ENCODE measurements around the gene IGF1R.

Gene IGF1R

DNA sequence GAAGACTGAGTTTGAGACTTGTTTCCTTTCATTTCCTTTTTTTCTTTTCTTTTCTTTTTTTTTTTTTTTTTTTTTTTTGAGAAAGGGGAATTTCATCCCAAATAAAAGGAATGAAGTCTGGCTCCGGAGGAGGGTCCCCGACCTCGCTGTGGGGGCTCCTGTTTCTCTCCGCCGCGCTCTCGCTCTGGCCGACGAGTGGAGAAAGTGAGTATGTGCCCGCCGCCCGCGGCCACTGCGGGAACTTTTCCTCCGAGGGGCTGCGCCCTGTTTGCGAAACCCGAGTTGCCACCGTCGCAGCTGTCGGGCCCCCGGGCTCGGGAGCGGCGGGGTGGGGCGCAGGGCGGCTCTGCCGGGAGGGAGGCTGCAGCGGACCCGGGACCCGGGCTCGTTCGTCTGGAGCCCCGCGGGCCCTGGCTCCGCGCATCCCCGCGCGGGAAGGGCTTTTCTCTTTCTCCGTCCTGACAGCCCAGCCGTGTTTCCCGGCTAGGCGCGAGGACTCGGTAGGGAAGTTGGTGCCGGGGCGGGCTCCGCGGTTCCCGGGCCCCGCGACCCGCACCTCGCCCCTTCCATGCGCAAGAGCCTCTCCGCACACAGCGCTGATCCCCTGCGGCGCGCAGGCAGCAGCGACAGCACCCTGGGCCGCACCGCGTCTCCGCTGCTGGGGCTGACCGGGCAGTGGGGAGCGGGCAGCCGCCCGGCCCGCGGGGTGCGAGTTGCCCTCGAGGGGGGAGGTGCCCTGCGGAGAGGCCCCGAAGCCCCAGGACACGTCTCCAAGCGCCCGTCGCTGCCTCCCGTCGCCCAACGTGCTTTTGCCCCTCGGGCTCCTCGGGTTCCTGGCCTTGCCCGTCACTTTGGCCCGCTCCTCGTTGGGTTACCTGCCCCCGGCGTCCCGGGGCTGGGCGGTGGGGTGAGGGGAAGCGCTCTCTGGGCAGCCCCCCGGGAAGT lies 1.4 kb downstream of the IGF1R start:
- DNase-seq = no peak

DNA sequence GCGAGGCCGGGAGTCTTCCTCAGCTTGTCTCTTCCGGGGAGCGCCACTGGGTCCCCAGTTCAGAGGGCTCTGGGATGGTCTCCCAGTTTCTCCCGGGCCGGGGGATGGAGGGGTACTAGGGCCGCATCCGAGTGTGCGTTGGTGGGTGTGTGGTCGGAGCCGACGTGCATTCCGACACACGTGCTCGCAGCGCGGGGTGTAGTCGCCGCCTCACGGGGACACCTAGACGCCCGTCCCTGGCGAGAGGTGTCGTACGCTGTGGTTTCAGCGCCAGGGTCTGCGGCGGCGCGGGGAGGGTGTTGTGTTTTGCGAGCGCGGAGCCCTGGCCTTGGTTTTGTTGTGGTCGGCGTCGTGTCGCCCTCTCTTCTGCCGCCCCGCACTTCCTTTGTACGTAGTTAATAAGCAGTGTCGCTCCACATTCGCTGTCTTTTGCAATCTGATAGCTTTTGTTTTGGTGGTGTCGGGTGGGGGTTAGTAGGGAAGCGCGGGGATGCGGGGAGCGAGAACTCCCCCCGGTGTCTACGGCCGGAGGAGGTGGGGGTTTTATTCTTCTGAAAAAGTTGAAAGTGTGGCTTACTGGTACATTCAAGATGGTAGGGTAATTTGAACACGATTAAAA lies 2.2 kb downstream of the IGF1R start:
- no peak for DNase-seq

DNA sequence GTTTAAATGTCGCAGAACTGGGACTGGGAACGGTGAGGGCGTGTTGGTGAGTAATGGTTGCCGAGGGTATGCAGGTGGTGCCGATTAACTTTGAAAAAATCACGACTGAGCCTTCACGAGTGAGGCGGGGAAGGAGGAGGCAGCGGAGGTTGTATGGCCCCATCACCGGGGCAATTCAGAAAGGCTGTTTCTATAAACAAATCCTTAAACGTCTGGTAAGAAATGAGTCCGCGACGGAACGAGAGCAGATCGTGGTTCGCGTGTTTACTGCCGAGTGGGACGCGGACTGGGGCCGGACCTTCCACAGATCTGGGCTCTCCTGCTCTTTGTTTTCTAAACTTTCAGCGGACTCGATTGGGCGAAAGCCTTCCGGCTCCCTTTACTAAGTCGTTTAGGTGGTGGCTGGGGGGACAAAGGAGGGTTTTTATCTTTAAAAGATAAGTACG lies 2.7 kb downstream of the IGF1R start:
- DNase-seq = no peak

DNA sequence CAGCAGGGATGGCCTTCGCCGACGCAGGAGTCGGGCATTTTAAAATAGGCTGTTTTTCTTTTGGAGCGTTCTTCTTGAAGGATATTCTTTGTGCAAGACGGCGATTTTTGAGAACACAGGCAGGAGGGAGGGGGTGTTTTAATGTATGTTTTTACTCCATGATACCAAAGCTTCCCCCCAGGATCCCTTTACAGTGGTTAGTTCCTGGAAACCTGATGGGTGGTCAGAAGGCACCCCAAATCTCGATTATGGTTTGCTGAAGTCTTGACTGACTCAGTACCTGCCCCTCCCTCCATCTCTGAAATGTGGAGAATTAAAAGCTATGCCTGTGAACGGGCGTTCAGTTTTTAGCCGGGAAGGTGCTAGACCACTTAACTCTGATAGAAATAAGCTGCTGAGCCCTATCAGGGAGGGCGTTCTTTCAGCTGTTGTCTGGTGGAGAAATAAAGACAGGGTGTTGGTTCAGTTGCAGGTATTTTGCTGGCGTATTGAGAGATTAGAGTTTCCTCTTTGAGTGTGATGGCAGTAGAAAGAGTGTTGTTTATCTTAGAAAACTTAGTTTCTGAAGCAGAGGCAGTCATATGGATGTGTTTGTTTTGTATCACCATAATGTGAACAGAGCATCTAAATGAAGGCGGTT lies 3.4 kb downstream of the IGF1R start:
- no peak for DNase-seq

DNA sequence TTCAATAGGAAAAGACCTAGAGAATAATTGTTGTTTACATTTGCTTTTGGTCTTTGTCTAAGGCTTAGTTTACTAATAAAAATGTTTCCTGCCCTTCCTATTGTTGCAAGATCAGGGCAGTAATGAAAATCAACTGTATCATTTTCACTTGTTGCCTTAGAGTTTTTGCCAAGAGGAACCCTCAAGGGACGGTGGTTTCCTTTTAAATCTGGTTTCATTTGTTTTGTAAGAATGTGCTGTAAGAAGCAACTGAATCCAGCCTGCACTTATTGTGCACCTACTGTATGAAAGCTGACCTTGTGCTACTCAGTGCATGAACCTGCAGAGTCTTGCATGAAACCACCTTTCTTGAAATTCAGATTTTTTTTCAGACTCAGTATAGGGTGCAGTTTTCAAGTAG lies 5.3 kb downstream of the IGF1R start:
- DNase-seq = no peak

DNA sequence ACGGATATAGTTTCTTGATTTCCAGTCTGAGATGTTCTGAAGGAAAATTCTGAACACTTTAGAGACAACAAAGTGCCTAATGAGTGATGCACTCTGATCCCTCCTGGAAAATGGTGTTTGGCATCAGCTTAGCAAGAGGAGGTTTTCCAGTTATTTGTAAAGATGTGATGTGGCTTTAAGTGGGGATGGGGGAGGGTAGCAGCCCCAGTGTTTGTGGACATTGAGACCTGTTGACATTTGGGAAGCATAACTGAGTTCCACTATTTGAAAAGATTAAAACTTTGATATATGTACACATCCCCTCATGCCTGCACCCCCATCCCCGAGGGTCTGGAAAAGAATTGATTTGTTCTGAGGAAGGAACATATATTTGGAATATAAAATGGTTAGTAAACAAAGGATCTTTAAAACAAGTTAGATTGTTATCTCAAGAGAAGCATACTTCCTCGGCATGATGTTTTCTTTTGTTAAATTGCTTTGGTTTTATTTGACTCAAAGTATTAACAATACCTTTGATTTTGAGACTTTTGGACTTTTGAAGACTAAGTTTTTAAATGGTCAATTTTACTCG lies 6.5 kb downstream of the IGF1R start:
- DNase-seq = no peak

DNA sequence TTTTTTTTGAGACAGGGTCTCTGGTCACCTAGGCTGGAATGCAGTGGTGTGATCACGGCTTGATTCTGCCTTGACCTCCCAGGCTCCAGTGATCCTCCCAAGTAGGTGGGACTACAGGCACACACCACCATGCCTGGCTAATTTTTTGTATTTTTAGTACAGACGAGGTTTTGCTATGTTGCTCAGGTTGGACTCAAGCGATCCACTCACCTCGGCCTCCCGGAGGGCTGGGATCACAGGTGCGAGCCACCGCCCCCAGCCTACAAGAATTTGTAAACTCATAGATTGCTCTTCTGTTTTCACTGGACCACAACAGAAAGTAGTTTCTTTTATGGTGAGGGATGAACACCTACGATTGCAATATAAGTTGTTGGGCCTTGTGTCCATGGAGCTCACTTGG lies 7.4 kb downstream of the IGF1R start:
- no peak for DNase-seq

DNA sequence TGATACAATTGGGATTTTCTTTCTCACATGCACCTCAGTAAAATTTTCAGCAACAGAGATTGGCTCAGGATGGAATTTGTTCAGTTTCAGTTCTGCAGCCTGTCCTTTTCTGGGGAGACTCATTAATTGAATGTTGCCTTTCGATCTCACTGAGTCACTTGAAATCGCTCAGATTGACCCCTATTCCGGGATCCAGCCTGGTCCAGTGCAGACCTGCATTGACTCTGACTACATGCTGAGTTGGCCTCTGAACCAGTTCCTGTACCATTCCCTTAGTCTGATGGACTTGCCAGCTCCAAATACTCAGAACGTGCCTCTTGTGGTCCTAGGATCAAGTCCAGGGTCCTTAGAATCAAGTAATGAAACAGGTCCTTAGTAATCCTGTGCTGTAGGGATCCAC lies 9.4 kb downstream of the IGF1R start:
- no peak for DNase-seq

DNA sequence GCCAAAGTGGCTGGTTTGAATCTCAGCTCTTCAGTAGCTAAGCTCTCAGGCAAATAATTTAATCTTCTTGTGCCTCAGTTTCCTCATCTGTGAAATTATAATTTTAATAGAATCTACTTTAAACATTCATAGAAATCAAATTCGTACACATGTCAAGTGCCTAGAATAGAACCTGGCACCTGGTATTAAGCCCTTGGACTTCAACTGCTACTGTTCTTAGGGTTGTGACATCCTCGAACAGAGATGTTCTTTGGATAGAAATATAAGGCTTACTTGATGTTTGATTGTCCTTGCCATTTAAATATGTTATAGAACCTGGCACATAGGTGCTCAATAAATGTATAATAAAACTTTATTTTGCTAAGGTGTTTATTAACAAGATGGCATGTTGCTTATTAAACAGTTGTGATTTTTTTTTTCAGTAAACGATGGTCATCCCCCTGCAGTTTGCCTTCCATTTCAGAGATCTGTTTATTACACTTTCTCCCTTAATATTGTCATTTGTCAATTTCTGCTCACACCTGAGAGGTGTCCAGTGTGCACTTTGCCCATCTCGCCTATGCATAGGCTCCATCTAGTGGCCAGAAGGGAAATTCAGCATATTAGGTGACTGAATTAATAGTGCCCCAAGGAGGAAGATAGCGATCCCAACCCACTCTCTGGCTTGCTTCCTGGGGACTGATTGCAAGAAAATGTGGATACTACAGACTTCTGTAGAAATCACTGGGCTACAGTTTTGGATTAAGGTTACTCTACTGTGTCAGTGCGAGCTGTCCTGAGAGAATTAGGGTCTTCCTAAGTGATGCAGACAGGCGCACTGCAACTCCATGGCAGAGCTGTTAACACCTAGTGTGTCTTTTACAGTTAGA lies 10.7 kb downstream of the IGF1R start:
- no peak for DNase-seq

DNA sequence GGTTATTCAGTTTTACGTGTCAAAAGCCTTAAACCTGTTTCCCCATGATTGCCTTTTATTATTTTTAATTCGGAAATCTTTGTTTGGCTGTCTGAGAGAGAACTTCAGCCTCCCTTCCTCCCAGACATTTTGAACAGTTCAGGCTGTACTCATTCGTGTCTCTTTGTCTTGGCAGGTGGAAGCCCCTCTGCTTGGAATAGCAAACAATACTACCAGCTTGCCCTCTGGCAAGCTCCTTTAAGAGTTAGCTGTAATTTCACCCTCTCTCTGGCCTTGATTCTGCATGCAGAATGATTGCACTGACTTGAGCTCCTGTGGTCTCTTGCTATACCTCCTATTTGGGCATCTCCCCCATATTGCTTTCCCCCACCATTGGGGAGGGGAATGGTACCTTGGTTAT lies 11.7 kb downstream of the IGF1R start:
- no peak for DNase-seq

DNA sequence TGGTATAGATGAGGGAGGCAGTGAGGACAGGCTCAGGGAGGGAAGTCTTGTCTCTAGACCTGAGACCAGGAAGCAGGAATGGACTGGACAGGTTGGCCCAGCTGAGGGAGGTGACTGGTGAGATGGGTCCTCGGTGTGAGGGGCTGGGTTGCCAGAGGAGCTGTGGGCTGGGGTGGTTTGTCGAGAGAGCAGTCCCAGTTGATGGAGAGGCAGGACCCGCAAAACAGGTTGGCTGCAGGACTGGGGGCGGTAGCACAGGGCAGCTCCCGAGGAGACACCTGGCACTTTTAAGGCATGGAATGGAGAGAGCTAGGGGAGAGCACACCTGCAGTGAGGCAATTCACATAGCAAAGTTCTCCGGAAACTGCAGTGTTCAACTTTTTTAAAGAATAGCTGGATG lies 14.7 kb downstream of the IGF1R start:
- no peak for DNase-seq

DNA sequence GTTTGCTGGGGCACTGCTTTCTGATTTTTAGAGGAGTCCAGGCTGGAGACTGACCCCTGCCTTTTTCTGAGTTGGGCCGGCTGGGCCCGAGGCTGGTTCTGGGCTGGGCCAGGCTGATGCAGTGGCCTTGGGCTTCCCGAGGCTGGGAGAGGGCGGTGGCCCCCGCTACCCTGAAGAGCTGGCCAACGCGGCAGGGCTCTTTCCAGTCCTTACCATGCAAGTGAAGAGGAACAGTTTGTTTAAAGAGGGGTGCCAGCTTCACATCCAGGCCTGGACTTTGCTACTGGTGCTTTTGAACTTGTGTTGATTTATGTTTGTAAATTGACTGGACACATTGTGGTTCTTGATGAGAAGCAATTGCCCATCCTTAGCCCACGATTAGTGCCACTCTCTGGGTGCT lies 15.3 kb downstream of the IGF1R start:
- no peak for DNase-seq

DNA sequence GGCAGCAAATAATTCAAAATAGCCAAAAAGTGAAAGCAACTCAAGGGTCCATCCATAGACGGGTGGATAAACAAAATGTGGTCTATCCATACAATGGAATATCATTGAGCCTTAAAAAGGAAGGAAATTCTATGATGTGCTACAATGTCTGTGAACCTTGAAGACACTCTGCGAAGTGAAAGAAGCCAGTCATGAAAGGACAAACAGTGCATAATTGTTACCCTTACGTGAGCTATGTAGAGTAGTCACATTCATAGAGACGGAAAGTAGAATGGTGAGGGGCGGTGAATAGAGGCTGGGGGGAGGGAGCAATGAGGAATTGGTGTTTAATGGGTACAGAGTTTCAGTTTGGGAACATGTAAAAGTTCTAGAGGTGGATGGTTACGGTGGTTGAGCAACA lies 18.1 kb downstream of the IGF1R start:
- DNase-seq = no peak

DNA sequence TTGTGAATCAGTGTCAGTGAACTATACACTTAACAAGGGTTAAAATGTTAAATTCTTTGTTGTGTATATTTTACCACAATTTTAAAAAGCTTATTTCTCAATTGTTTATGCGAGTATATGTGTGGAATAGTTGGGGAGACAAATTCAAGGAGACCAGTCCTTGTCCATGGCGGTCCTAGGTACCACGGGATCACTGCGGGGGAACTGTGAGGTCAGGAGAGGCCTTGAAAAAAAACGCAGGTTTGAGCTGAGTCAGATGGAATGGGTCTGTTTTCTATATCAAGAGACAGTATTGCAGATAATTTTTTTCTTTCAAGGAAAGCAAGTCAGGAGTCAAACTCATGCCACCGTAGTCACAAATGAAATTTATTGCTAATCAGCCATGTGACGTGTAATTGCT lies 18.5 kb downstream of the IGF1R start:
- no peak for DNase-seq

DNA sequence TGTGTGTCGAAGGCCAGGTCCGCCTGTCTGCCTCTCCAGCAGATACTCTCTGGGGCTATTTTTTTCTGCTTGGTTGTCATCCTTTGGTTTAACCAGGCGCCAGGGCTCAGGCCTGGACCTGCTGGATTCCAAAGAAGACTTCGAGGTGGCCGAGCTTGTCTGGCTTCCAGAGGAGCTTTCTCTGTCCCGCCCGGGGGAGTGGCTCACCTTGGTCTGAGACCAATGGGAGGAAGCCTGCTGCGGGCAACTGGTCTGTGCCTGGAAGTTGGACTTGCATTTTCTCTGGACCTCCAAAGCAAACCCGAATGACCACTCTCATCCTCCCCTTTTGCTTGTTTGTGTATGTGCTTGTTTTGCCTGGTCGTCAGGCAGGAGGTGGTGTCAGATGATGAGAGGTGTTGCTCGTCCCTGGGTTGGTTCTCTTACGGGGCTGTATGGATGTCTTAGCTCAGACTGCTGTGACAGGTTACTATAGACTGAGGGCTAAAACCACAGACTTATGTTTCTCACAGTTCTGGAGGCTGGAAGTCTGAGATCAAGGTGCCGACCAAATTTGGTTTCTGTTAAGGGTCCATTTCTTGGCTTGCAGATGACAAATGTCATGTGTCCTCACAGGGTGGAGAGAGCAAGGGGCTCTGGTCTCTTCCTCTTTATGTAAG lies 19.3 kb downstream of the IGF1R start:
- DNase-seq = no peak

DNA sequence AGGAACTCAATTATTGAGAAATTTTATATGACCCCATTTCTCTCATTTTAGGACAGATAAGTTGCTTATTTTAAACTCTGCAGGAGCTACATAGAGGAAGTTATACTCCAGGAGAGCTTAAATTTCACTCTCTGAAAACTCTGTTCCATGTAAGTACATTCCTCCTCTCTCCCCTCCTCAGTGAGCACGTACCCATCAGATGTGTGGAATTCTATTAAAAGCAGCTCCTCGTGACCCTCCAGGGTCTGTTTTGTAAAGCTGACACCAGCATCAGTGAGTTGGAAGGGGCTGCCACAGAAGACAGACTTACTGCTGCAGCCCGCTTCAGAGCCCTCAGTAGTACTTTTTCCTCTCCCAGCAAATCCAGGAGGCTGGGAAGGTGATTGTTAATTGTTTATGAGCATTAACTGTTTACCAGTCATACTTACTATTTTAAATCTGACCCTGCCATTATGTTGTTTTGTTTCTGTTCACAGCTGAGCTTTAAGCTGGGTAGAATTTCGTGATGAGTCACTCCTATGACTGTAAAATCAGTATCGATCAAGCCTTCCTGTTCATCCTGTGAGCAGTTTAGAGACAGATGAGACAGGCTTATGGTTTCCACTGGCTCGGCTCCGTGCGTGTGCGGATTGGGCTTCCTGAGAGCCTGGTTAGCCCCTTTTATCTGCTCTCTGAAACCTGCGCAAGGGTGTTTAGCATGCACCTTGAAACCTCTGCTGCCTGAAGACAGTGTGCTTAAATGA lies 20.4 kb downstream of the IGF1R start:
- no peak for DNase-seq

DNA sequence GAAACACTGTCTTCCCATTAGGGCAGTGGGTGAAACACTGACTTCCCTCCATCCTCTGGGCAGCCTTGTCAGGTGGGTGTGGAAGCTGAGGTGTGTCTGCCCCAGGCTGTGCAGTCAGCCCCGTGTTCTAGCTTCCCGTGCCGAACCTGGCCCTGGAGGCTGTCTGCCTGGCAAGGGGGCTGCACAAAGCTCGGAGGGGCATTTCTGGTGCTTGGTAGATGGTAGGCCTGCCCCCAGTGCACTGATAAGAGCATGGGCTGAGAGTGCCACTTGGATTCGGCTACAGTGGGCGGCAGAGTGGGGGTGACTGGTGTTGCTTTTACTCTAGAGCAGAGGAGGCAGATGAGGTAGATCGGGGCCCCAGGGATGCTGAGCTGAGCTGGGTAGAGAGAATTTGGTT lies 21.3 kb downstream of the IGF1R start:
- no peak for DNase-seq

DNA sequence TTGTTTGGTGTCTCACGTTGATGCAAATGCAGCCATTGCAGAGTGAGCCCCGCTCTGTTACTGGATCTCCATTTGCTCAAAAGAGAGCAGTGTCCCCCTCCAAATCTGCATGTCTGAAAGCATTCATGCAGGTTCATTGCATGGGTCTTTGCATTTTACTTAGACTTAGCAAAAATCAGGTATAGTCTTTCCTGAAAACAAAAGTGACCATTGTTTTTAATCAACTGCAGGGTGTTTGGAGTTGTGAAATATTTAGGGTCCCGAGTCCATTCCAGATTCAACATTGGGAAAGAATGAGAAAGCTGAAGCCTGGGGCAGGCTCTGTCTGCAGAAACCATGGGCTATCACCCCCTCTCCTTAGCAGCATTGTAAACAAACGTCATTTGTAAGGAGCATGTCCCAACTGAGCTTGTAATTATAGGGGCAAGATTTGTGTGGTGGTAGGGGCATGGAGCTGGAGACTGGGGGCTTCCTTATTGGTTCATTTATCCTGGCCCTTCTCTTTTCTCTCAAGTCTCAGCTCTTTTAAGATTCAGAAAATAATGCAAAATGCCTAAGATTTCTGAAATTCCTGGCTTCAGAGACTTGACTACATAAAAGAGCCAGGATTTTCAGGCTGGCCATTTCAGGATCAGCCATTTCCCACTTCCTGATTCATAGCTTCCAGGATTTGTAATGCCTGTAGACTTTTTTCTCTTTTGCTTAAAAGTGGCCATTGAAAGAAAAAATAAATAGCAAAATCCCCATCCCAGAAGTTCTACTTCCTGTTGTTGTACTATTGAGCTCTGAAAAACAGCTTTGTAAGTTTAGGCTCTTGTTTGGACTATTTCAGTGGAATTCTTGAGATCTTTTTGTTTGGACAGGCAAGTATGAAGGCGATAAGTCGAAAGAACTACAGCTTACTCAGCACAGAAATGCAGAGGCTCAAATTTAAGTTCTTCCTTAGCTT lies 23.0 kb downstream of the IGF1R start:
- no peak for DNase-seq

DNA sequence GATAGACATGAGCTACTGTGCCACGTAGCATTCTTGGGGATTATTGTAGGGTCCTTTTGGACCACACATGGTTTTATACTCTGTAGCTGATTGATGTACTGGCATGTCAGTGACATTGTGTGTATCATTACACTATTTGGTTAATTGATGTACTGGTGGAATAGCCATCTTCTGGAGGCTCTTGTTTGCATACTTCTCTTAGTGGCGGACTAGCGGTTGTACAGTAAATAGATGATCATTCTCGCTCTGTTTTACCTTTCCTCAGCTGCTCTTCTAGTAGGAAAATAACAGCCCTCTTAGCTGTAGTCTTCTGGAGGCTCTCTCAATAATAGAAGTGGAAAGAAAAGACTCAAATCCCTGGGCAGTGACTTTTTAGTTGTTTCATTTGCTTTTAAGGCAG lies 24.8 kb downstream of the IGF1R start:
- no peak for DNase-seq

DNA sequence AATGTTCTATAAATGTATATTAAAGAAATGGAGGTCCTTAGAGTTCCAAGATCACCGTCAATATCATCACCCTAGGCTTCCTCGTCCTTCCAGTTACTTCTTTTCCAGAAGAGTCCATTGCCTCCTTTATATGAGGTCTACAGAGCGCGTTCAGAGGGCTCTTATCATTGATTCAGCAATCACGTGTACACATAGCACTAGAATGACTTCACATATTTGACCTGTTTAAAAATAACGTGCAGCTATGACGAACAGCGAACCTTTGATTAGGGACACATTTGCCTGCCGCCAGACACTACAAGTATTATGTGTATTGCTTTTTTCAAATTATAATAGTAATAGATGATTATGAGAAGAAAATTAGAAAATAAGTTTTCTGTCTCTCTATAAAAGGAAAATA lies 26.0 kb downstream of the IGF1R start:
- DNase-seq = no peak
